Dermis blood vessel endothelial cell (primary cell): ENCODE measurements around the gene DSP. TPM values are rescaled to one million over a fixed set of nuclear protein-coding genes. Genes with fewer than 3 reads are reported as not detected.

Experiments used
- DNase-seq: peaks from one replicate; pipeline ENCODE4 v3.0.0; 2010
- total RNA-seq: library from RNA; depleted of rRNA; stranded (reverse); fragments of >200 nt; gene quantifications from 2 replicates; pipeline ENCODE4 v1.2.3, GENCODE V29; 2014

DSP gene
- total RNA-seq, 1 donor from 2014 or later: 53.1 TPM

- DNase-seq: peak; percentile 77
Observed at GRCh38 chr6:7615611-7616383, 74.3 kb downstream of the DSP start.

GRCh38 chr6:7617801-7618764, 76.6 kb downstream of the DSP start:
- DNase-seq: peak; percentile 56

- DNase-seq: no peak
Observed at GRCh38 chr6:7621761-7622160, 80.3 kb downstream of the DSP start.

- DNase-seq: peak; percentile 7
Observed at GRCh38 chr6:7624796-7625710, 83.6 kb downstream of the DSP start.

GRCh38 chr6:7628479-7628878, 87.0 kb downstream of the DSP start:
- no peak for DNase-seq

GRCh38 chr6:7628909-7629308, 87.4 kb downstream of the DSP start:
- no peak for DNase-seq

GRCh38 chr6:7629321-7629720, 87.8 kb downstream of the DSP start:
- DNase-seq: no peak

- DNase-seq: no peak
Observed at GRCh38 chr6:7630792-7631191, 89.3 kb downstream of the DSP start.

- no peak for DNase-seq
Observed at GRCh38 chr6:7631466-7631865, 90.0 kb downstream of the DSP start.

GRCh38 chr6:7632501-7633290, 91.2 kb downstream of the DSP start:
- no peak for DNase-seq

- DNase-seq: no peak
Observed at GRCh38 chr6:7633361-7633760, 91.9 kb downstream of the DSP start.

- no peak for DNase-seq
Observed at GRCh38 chr6:7636151-7636550, 94.7 kb downstream of the DSP start.

Other genes with a start within 250 kb of the DSP start
- 83.4 and 155 TPM in 2 replicates for gene SSR1, start 228.5 kb upstream of the DSP start, total RNA-seq
- gene CAGE1, start 151.9 kb upstream of the DSP start, total RNA-seq: under 0.01 TPM in 1 of 2 replicates, not detected in the other
- gene RIOK1, start 151.9 kb upstream of the DSP start, total RNA-seq: 15.6 and 19.9 TPM in 2 replicates
- gene SNRNP48, start 48.5 kb downstream of the DSP start, total RNA-seq: 14.3 and 18.5 TPM in 2 replicates
- 234 TPM in 2 replicates for gene BMP6, start 184.4 kb downstream of the DSP start, total RNA-seq